Measurements from ENCODE around the gene EDDM3A. TPM values are rescaled to one million over a fixed set of nuclear protein-coding genes. Genes with fewer than 3 reads are reported as not detected.

The EDDM3A gene
- total RNA-seq, 1 donor from 2014 or later, result not detected

DNA sequence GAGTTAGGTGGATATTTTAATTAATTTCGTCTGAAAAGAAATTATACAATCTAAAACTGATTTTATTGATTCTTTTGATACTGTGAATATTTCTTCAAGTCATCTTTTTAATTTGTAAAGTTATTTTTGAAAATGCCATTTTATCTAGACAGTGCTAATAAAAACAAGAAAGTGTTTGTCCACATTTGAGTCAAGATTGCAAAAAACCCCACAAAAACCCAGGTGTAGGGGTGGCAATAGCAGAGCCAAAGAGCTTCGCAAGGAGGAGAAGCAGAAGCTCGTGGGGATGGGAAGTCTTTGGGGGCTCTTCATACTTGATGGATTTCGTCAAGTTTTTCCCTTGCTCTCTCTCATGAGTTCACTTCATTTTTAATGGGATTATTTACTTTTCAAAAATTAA, 41.3 kb downstream of the EDDM3A start:
- intact Hi-C loops (cut with DNase I), result no loop called here
- Histone ChIP-seq H3K36me3 (no peaks in the 10 kb centered on the region), H3K9me3 (no peaks in the 10 kb centered on the region), H3K4me1 (peaks cover 43% of the 10 kb centered on the region), H3K4me3 (no peak overlapping the region), H3K27ac (no peak overlapping the region), H3K27me3 (ENCODE audit: low read depth) (no peaks in the 10 kb centered on the region)
- DNase-seq, result no peak
- no peak for ATAC-seq
- TF ChIP-seq, protein P1, sequence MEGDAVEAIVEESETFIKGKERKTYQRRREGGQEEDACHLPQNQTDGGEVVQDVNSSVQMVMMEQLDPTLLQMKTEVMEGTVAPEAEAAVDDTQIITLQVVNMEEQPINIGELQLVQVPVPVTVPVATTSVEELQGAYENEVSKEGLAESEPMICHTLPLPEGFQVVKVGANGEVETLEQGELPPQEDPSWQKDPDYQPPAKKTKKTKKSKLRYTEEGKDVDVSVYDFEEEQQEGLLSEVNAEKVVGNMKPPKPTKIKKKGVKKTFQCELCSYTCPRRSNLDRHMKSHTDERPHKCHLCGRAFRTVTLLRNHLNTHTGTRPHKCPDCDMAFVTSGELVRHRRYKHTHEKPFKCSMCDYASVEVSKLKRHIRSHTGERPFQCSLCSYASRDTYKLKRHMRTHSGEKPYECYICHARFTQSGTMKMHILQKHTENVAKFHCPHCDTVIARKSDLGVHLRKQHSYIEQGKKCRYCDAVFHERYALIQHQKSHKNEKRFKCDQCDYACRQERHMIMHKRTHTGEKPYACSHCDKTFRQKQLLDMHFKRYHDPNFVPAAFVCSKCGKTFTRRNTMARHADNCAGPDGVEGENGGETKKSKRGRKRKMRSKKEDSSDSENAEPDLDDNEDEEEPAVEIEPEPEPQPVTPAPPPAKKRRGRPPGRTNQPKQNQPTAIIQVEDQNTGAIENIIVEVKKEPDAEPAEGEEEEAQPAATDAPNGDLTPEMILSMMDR (IDR thresholded peaks at IDR 0.05), result no peak

DNA sequence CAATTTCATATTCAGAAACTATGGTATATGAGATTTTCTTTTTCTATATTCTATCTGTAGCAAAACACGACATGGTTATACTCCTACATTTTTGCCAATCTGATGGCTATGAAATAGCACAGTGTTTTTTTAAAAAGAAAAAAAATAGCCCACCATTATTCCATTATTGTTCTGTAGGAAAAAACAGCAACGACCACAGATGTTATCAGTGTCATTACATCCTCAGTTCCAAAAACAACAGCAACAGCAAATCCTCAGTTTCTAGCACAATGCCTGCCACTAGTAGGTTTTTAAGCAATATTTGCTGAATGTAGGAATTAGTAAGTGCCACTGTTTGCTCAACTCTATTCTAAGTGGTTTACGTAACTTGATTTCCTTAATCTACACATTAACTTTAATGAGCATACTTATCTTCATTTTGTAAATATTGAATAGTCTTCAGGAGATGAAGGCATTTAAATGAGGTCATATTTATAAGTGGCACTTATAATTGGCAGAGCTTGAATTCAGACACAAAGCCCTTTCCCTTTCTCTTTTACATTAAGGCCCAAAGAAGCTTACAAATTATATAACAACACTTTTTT, 43.6 kb downstream of the EDDM3A start:
- Histone ChIP-seq H3K27me3 (ENCODE audit: low read depth) (no peaks in the 10 kb centered on the region), H3K36me3 (no peaks in the 10 kb centered on the region), H3K4me3 (no peak overlapping the region), H3K4me1 (peaks cover 29% of the 10 kb centered on the region), H3K9me3 (no peaks in the 10 kb centered on the region), H3K27ac (peak overlapping the region; percentile 53)
- TF ChIP-seq, protein P1 (IDR thresholded peaks at IDR 0.05), result no peak
- DNase-seq (no peak), ATAC-seq (peak; percentile 74 to 84)
- intact Hi-C loops (cut with DNase I), result no loop called here

DNA sequence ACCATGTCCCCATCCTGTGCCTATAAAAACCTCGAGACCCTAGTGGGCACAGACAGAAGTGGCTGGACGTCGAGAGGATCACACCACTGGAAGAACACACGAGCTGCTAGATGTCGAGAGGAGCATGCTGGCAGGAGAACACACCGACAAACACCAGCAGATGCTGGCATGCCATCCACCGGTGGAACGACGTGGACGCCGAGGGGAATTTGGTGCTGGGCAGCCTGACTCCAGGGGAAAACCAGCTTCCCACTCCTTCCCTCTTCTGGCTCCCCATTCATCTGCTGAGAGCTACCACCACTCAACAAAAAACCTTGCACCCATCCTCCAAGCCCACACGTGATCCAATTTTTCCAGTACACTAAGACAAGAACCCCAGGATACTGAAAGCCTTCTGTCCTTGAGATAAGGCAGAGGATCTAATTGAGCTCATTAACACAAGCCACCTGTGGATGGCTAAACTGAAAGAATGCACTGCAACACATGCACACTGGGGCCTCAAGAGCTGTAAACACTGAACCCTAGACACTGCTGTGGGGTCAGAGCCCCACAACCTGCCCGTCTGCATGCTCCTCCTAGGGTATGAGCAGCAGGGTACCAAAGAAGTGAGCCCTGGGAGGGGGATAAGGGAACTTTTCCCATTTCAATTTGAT, 44.9 kb downstream of the EDDM3A start:
- DNase-seq (no peak), ATAC-seq (peak in 1 of 2 donors; percentile 59)
- Histone ChIP-seq H3K4me1 (peaks cover 29% of the 10 kb centered on the region), H3K4me3 (no peak overlapping the region), H3K9me3 (no peaks in the 10 kb centered on the region), H3K27ac (peak overlapping the region; percentile 53), H3K36me3 (no peaks in the 10 kb centered on the region), H3K27me3 (ENCODE audit: low read depth) (no peaks in the 10 kb centered on the region)
- TF ChIP-seq, protein P1 (IDR thresholded peaks at IDR 0.05), result no peak
- intact Hi-C loops (cut with DNase I), result no loop called here

DNA sequence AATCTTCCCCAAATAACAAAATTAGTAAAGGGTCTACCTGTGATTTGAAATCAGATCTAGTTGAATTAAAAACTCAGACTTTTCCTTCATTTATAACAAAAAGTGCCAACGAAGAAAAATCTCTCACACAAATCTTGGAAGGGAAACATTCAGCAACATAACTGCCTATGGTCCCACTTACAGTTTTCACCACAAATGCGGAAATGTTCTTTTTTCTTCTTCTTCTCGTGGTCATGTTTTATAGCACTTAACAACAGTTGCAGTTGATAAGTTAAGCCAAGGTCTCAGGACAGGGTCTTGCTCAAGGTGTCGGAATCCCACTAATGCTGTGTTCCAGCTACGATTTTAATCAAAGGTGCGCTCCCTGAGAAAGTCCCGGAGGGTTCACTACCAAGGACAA, 45.5 kb downstream of the EDDM3A start:
- no peak for DNase-seq
- peaks cover 29% of the 10 kb centered on the region for H3K4me1 ChIP-seq
- no peaks in the 10 kb centered on the region for H3K36me3 ChIP-seq
- peak overlapping the region; percentile 13 for H3K27ac ChIP-seq
- intact Hi-C loops (cut with DNase I), result no loop called here
- H3K27me3 ChIP-seq (ENCODE audit: low read depth), result no peaks in the 10 kb centered on the region
- ATAC-seq, result no peak
- no peak overlapping the region for H3K4me3 ChIP-seq
- no peaks in the 10 kb centered on the region for H3K9me3 ChIP-seq
- TF ChIP-seq, protein P1 (IDR thresholded peaks at IDR 0.05), result no peak

DNA sequence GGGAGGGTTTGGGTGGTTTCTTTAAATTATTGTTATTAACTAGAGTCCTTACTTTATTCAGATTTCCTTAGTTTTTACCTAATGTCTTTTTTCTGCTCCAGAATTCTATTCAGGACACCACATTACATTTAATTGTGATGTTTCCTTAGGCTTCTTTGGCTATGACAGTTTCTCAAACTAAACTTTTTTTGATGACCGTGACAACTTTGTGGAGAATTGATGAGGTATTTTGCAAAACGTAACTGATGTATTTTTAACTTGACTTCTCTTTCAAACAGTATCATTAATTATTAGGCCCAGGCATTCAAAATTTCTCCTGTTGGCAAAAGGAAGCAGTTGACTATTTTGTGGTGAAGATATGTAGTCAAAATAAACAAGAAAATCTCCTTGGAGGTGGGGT, 45.9 kb downstream of the EDDM3A start:
- no peaks in the 10 kb centered on the region for H3K36me3 ChIP-seq
- H3K9me3 ChIP-seq, result no peaks in the 10 kb centered on the region
- intact Hi-C loops (cut with DNase I), result no loop called here
- no peak for ATAC-seq
- no peaks in the 10 kb centered on the region for H3K27me3 ChIP-seq (ENCODE audit: low read depth)
- TF ChIP-seq, protein P1 (IDR thresholded peaks at IDR 0.05), result no peak
- peak overlapping the region; percentile 28 for H3K27ac ChIP-seq
- H3K4me1 ChIP-seq, result peaks cover 29% of the 10 kb centered on the region
- no peak for DNase-seq
- H3K4me3 ChIP-seq, result no peak overlapping the region
